ENCODE measurements around the gene SATB1.
"Not testable (repeated sequence)": the region's sequence is repeated elsewhere in the genome, so short reads cannot be mapped to it uniquely, and the experiment has no call there.

SATB1 gene

DNA sequence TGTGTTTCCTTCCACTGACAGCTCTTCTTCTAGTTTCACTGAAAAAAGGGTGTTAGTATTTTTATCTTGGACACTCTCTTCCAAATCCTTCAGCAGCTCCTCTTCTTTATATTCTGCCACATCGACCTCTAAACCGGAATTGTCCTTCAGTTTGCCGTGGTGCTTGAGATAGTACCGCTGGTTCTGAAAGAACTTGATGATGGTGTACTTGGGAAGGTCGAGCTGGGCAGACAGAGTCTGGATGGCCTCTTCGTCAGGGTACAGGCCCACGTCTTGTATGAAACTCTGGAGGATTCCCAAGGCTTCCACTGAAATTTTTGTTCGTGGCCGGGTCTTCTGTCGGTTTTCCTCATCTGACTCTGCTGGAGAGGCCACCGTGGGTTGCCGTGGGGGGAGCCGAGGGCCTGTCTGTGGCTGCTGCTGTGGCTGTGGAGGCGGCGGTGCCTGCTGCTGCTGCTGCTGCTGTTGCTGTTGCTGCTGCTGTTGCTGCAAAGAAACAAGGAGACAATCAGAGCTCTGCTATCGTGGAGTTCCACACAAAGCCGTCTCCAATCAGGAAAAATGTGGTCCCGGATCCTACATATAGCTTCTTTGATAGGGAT is 75.8 kb downstream of the SATB1 start:
- DNase-seq, result no peak

- DNase-seq, result no peak
Observed at GRCh38 chr3:18346097-18346496, 79.0 kb downstream of the SATB1 start.

DNA sequence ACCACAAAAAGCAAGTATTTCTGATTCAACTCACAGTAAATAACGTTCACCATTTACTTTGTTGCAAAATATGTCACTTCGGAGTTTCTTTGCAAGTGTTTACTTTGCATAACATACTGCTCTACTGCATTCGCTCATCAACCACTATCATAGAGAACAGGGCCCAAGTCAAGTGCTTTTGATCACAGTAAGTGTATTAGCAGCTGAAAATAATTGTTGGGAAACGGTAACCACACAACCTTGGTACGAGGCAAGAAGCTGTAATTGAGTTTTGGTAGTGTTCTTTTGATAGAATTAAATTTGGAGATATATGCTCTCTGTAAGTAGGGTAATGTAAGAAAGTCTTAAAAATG is 80.1 kb downstream of the SATB1 start:
- DNase-seq, result no peak

- no peak for DNase-seq
Observed at GRCh38 chr3:18344306-18345014, 80.7 kb downstream of the SATB1 start.

GRCh38 chr3:18343809-18344208 is 81.3 kb downstream of the SATB1 start:
- no peak for DNase-seq

GRCh38 chr3:18338827-18339514 is 86.2 kb downstream of the SATB1 start:
- DNase-seq, result no peak

- no peak for DNase-seq
Observed at GRCh38 chr3:18337231-18337630, 87.9 kb downstream of the SATB1 start.

GRCh38 chr3:18334837-18335601 is 90.1 kb downstream of the SATB1 start:
- DNase-seq, result no peak

- DNase-seq, result not testable (repeated sequence)
Observed at GRCh38 chr3:18330772-18331441, 94.2 kb downstream of the SATB1 start.

DNA sequence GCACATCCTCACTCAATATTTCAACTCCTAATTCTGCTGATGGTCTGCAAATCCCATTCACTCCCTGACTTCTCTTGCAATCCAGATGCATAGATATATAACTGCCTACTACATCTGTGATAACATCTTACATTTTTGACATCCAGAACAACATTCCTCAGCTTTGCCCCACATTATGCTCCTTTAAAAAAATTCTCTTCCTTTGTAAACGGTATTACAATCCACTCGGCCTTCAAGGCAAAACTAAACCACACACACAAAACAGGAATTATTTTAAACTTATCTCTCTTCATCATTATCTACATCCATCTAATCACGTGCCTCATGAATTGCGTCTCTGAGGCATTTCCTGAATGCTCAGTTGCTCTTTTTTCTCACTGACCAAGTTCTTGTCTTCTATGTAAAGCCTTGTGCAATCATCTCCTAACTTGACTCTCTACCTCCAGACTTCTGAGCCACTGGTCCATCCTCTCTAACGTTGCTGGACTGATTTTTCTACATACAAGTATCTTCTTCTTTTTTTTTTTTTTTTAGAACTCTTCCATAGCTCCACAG is 117.0 kb downstream of the SATB1 start:
- no peak for DNase-seq

DNA sequence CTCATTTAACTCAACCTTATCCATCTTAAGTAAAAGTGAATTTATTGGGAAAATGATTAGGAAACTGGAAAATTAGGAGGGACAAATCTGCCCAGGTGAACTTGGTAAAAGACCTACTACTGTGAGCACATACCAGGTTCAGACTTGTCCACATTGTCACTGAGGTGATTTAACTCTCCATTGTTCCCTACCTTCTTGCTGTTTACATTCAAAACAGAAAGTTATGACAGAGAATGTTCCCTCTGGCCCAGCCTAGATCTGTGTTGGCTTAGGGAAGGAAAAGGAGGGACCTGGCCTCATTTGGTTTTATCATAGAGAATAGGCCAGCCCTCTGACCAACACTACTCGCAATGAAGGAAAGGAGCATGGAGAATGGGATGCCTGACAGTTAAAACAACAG is 117.6 kb downstream of the SATB1 start:
- DNase-seq, result no peak

DNA sequence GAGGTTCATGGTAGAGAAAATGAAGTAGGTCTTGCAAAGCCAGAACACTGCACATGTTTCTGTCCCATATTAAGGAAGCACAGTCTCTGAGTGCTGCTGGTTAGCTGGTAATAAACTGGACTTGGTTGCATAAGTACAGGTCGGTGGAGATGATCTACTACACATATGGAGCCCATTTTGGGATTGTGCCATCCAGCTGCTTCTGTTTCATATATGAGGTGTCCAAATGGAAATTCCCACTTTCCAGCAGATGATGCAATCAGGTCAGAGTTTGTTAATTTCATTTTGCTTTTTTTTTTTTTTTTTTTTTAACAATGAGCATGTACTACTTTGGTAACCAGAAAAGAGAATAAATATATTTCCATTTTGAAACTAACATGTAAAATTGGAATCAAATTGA is 122.6 kb downstream of the SATB1 start:
- no peak for DNase-seq

DNA sequence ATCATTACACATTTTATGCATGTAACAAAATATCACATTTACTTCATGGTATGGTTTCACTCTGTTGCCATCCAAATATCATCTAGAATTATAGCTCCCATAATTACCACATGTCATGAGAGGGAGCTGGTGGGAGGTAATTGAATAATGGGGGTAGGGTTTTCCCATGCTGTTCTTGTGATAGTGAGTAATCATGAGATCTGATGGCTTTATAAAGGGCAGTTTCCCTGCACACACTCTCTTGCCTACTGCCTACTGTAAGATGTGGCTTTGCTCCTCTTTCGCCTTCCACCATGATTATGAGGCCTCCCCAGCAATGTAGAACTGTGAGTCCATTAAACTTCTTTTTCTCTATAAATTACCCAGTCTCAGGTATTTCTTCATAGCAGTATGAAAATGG is 123.4 kb downstream of the SATB1 start:
- DNase-seq, result no peak

DNA sequence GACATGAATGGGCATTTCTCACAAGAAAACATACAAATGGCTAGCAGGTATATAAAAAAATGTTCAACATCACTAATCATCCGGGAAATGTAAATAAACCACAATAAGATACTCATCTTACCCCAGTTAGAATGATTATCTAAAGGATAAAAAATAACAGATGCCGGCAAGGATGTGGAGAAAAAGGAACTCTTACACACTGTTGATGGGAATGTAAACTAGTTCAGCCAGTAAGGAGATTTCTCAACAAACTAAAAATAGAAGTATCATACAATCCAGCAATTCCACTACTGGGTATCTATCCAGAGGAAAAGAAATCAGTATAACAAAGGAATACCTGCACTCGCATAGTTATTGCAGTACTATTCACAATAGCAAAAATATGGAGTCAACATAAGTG is 124.2 kb downstream of the SATB1 start:
- no peak for DNase-seq

GRCh38 chr3:18297126-18297525 is 128.0 kb downstream of the SATB1 start:
- no peak for DNase-seq
